SKM-1 (cell line): ENCODE results near the gene ARHGEF28.

Source experiments
- DNase-seq: peaks from one replicate; lab custom pipeline; 2025; ENCODE audit not compliant: unreplicated experiment; lab: John Stamatoyannopoulos, UW

Gene ARHGEF28

GRCh38 chr5:73623060-73623459, 2.9 kb upstream of the ARHGEF28 start:
- no peak for DNase-seq

GRCh38 chr5:73623901-73624404, 2.0 kb upstream of the ARHGEF28 start:
- DNase-seq = no peak

- no peak for DNase-seq
Observed at GRCh38 chr5:73624888-73625287, 1.1 kb upstream of the ARHGEF28 start.

DNA sequence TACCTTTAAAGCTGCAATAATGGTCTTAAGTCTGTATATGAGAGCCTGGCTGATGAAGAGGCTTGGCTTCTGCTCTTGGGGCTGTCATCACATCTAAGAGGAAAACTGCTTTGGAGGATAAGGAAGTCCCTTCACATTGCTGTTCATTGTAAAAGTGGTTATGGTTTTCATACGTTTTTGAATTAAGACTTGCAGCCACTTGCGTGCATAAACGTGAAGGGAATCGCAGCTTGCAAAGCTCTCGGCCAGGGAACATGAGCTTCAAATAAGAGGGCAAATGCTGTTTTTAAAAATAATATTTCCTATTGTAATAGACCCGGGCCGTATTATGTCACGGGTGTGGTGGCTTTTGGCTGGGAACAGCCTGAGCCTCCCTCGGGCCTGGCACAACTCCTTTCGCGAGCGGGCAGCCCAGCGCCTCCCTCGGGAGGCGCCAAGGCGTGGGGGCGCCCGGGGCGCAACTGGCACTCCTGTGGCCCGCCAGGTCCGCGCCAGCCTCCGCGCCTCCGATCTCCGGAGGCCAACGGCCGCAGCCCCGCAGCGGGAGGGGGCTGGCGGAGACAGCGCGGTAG, 538 bp upstream of the ARHGEF28 start:
- DNase-seq = no peak

DNA sequence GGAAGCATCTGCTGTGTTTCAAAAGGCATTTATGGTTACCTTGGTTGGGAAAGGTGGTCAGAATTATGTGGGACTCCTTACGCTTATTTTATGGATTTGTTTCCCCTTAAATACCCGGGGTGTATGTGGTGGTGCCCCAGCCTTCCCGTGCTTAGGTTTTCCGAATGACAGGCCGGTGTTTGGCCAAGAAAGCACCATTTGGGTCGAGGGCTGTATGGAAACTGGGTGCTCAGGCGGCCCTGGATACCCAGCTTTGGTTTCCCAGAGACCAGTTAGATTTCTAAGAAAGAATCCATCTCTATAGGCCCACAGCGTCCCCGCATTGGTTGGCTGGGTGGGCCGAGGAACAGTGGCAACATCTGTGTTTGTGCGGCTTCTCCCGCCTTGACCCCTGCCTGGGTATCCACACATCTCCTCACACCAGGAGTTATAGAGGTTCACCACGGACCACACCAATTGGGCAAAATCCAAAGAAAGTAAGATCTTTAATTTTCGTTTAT, 868 bp downstream of the ARHGEF28 start:
- no peak for DNase-seq

- no peak for DNase-seq
Observed at GRCh38 chr5:73629456-73629855, 3.5 kb downstream of the ARHGEF28 start.

- DNase-seq = no peak
Observed at GRCh38 chr5:73630765-73631164, 4.8 kb downstream of the ARHGEF28 start.

DNA sequence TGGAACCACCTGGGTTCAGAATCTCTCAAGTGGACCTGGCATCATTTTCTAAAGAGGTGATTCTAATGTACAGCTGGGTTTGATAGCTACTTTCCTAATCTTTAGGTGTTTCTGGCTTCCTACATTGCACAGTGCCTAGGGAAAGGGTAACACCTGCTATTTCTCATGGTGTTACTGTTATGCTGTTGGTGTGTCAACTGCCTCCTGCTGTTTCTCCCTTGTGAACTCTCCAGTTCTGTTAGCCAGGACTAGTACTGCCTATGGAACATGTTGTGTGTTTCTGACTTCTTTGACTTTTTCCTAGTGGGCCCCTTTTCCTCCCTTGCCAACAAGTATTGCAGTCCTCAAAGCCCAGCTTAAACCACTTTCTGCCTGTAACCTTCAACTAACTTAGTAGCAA, 5.5 kb downstream of the ARHGEF28 start:
- no peak for DNase-seq

- DNase-seq = no peak
Observed at GRCh38 chr5:73633060-73633459, 7.1 kb downstream of the ARHGEF28 start.

DNA sequence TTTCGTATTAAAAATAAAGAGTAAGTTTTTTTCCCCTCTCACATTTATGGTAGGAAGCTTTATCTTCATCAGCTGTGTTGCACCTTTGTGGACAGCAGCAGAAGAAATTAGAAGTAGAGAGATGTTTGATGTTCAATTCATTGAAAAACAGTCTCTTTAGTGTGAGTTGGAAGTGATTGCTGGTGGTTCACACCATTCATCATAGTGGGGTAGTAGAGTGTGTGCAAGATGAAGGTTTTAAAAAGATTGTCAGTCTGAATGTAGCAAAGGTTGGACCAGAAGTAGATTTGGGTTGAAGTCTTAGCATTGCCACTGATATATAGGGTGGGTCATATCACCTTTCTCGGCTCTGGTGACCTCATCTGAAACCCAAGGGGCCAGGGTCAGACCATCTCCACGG, 10.4 kb downstream of the ARHGEF28 start:
- no peak for DNase-seq

DNA sequence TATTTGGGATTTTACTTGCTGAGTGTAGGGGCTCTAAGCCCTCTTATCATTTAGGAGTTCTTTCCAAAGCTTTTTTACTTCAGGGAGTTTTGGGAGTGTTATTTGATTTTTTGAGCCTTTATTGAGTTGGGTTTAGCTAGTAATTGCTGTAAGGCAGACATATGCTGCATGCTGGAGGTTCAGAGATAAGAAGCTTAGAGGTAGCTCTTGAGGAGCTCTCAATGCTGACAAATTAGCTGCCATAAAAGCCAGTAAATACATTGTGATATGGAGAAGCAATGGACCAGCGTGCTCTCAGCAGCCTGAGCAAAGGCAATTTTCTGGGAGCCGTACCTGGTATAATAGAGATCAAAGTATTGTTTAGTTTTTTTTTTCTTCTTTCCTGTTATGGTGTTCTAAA, 11.6 kb downstream of the ARHGEF28 start:
- no peak for DNase-seq

DNA sequence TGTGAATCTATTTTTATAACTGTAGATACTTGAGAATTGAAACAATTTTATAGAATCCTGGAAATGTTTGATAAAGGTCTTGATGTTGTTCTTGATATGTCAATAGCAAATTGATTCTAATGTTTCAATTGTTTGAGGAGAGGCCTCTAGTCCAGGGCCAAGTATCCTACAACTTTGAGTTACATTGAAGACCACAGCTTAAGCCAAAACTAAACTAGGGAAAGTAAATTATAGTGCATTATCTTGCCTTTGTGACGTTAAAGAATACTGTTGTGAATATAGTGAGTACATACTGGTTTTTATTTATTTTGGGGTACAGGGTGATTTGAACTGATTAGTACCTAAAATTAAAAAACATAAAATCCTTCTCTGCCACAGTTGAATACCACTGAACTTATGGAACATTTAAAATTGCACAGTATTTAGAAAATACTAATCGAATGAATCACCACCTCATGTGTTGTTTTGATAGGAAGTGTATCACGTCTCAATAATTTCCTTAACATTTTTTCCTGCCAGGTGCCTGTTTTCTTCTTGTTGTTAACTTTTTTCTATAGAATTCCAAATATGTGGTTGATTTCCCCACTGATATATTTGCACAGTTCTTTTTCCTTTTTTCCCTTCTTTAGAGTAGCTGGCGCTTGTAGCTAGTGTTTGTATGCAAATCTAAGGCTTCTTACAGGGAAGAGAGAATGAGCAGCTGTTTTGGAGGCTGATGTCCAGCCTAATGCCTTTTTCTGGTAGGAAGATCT, 12.5 kb downstream of the ARHGEF28 start:
- DNase-seq = no peak

DNA sequence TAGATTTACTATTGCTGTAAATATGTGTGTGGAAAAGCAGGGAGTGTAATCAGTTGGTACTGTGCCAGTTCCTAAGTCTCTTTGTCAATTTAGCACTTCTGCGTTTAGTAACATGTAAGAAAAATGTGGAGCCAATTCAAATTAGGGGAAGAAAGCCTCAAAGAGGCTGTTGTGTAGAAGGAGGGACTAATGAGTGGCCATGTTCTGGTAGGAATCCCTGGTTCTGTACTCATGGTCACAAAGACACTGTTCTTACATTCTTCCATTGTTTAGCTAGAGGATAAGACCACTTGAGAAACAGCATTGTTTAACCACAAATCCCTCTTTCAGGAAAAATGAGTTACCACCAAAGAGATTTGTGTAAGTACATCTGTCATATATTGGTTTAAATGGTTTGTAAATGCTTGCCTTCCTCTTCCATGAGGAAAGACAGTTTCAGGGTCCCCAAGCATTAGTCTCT, 14.9 kb downstream of the ARHGEF28 start:
- DNase-seq = no peak

DNA sequence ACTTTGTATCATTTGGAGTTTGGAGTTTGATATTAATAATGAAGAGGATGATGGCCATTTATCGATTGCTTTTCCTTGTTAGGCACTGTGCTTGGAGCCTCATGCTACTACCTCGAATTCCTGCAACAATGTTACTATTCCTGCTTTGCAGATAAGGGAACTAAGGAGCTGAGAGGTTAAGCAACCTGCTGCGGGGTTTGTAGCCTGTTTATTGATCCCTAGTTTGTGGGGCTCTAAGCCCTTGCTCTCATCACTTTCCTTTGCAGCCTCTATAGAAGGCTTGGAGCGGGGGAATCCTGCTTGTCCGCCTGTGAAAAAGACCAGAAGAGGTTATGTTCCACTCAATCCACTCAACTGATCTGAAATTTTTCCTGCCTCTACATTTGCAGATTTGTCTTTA, 15.8 kb downstream of the ARHGEF28 start:
- no peak for DNase-seq

DNA sequence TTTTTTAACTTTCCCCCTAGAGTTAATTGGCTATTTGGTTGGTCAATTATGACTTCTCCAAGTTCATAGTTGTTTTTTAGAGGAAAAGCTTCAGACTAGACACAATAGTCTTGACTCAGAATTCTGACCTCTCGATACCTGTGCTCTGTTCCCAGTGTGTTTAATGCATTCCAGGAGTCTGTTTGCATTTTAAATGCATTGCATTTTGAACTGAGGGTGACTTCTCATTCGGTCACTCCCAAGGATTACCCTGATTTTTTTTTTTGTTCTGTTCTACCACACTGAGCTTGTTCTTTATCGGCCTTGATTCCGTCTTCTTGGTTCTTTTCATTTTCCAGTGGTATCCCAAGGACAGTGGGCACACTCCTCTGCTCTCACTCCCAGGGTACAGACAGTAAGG, 16.3 kb downstream of the ARHGEF28 start:
- no peak for DNase-seq

- no peak for DNase-seq
Observed at GRCh38 chr5:73644385-73644963, 18.5 kb downstream of the ARHGEF28 start.

DNA sequence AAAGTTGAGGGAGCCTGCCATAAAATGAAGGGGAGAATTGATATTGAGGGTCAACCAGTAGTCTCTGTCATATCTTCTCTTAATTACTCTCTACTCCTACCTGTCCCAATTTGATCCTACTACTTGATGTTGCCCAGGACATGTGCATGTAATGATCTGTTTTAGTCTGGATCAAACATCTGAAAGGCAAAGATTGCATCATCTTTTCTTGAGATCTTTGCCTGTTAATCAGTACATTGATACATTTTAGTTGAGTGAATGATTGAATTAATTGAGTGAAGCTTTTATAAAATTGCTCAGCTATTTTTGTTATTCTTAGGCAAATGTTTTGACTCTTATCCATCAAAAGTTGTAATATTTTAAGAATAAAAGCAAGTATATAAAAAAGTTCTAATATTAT, 21.7 kb downstream of the ARHGEF28 start:
- DNase-seq = no peak

- DNase-seq = no peak
Observed at GRCh38 chr5:73648515-73648914, 22.5 kb downstream of the ARHGEF28 start.

DNA sequence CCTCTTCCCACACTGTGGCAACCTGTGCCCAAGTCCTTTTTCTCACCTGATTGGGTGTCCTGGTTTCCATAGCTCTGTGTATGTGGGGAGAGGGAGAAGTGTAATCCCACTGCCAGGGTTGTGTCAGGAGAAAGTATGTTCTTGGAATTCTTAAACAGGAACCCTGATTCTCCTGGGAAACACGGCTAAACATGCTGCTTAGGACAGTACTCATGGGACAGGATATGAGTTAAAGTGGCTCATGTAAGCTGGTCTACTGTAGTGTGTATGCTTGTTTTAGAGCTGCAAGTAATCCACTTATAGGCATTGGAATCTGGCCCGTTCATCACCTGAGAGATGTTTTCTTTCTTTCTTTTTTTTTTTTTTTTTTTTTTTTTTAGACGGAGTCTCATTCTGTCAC, 23.9 kb downstream of the ARHGEF28 start:
- DNase-seq = no peak

DNA sequence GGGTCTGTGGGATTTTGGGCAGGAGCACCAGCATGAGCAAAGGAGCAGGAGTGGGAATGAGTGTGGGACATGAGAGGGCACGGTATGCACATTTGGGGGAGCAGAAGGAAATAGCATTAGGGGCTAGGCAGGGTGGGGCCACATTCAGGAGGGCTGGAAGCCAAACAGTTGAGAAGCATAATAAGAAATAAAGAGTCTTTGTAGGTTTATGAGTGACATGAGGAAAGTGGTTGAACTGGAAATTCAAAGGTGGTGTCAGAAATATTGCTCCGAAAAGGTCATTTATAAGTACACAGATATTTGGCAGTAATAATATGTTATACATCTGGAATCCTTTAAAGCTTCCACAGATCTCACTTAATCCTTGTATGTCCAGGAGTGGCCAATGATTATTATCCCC, 26.4 kb downstream of the ARHGEF28 start:
- DNase-seq = no peak

- DNase-seq = no peak
Observed at GRCh38 chr5:73654171-73654811, 28.3 kb downstream of the ARHGEF28 start.
